CD4-positive, alpha-beta T cell treated with Interleukin-1 beta for 1 hour (primary cell): ENCODE results near the gene C2orf74.
"Not testable (repeated sequence)": the region's sequence is repeated elsewhere in the genome, so short reads cannot be mapped to it uniquely, and the experiment has no call there.

Source experiments
- DNase-seq, 2 donors: peaks; one replicate each; pipeline ENCODE4 v3.0.0-alpha.2; 2020 to 2022

Gene C2orf74

GRCh38 chr2:61161888-61162287 is at the start of gene C2orf74:
Gene C2orf74 (plus strand): TSS chr2:61162188. CDS start chr2:61162515, 327 bp downstream.
- DNase-seq, result no peak

GRCh38 chr2:61114147-61114546 is 47.8 kb upstream of the C2orf74 start:
- DNase-seq, result no peak

- DNase-seq, result no peak
Observed at GRCh38 chr2:61116302-61116701, 45.7 kb upstream of the C2orf74 start.

- no peak for DNase-seq
Observed at GRCh38 chr2:61117534-61117933, 44.5 kb upstream of the C2orf74 start.

GRCh38 chr2:61125123-61125710 is 36.8 kb upstream of the C2orf74 start:
- DNase-seq, result no peak

- no peak for DNase-seq
Observed at GRCh38 chr2:61125798-61126197, 36.2 kb upstream of the C2orf74 start.

GRCh38 chr2:61128122-61128521 is 33.9 kb upstream of the C2orf74 start:
- not testable (repeated sequence) for DNase-seq

- no peak for DNase-seq
Observed at GRCh38 chr2:61134141-61134540, 27.8 kb upstream of the C2orf74 start.

- peak in 1 of 2 donors; percentile 30 for DNase-seq
Observed at GRCh38 chr2:61135510-61135909, 26.5 kb upstream of the C2orf74 start.

GRCh38 chr2:61138859-61139258 is 23.1 kb upstream of the C2orf74 start:
- no peak for DNase-seq

- DNase-seq, result no peak
Observed at GRCh38 chr2:61141151-61141550, 20.8 kb upstream of the C2orf74 start.

- DNase-seq, result peak; percentile 96
Observed at GRCh38 chr2:61144697-61145268, 17.2 kb upstream of the C2orf74 start.

GRCh38 chr2:61145990-61146389 is 16.0 kb upstream of the C2orf74 start:
- no peak for DNase-seq

GRCh38 chr2:61148091-61148490 is 13.9 kb upstream of the C2orf74 start:
- DNase-seq, result not testable (repeated sequence)

GRCh38 chr2:61149074-61149473 is 12.9 kb upstream of the C2orf74 start:
- DNase-seq, result no peak

- no peak for DNase-seq
Observed at GRCh38 chr2:61151436-61151835, 10.6 kb upstream of the C2orf74 start.

GRCh38 chr2:61157371-61158003 is 4.5 kb upstream of the C2orf74 start:
- no peak for DNase-seq

- no peak for DNase-seq
Observed at GRCh38 chr2:61158356-61158955, 3.5 kb upstream of the C2orf74 start.

GRCh38 chr2:61162721-61163120 is 733 bp downstream of the C2orf74 start:
- no peak for DNase-seq

- not testable (repeated sequence) for DNase-seq
Observed at GRCh38 chr2:61165082-61165481, 3.1 kb downstream of the C2orf74 start.

GRCh38 chr2:61165946-61166345 is 4.0 kb downstream of the C2orf74 start:
- no peak for DNase-seq

- DNase-seq, result no peak
Observed at GRCh38 chr2:61167579-61167978, 5.6 kb downstream of the C2orf74 start.

GRCh38 chr2:61172671-61173070 is 10.7 kb downstream of the C2orf74 start:
- DNase-seq, result no peak

- no peak for DNase-seq
Observed at GRCh38 chr2:61173116-61173515, 11.1 kb downstream of the C2orf74 start.
